ENCODE measurements around the gene CD302. TPM values are rescaled to one million over a fixed set of nuclear protein-coding genes. Genes with fewer than 3 reads are reported as not detected.
"Not testable (repeated sequence)": the region's sequence is repeated elsewhere in the genome, so short reads cannot be mapped to it uniquely, and the experiment has no call there.

Gene CD302
- total and polyA plus RNA-seq, 2 donors (not counting 3 experiments of a cell fraction or from before 2014, with no cell fraction given): 10.4 to 10.6 TPM

DNA sequence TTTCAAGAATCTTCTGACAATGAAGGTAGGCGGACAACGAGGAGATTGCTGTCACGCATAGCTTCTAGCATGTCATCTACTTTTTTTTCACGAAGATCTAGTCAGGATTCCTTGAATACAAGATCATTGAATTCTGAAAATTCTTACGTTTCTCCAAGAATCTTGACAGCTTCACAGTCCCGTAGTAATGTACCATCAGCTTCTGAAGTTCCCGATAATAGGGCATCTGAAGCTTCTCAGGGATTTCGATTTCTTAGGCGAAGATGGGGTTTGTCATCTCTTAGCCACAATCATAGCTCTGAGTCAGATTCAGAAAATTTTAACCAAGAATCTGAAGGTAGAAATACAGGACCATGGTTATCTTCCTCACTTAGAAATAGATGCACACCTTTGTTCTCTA lies 49.9 kb downstream of the CD302 start:
- dilution Hi-C loops (cut with MboI; ENCODE audit: extremely low pct_ligation_motif_present, low sequenced_read_pairs) (no loop called here), intact Hi-C loops (cut with micrococcal nuclease) (no loop called here)
- FAIRE-seq: no peak
- ChIA-PET POLR2A (no interaction called here), CTCF (no interaction called here)
- H3K9me1 ChIP-seq (replicated peaks; ENCODE audit: control insufficient read depth, extremely low read depth, insufficient read depth, low read length): peaks cover 3% of the 10 kb centered on the region
- H3K9me3 ChIP-seq (replicated peaks; ENCODE audit: control insufficient read depth, insufficient read depth, low read length): no peaks in the 10 kb centered on the region
- peaks cover 10% of the 10 kb centered on the region for H4K20me1 ChIP-seq (replicated peaks; ENCODE audit: control insufficient read depth, extremely low read depth, insufficient read depth, low read length)
- H3K4me2 ChIP-seq (ENCODE audit: insufficient read depth, low read length): no peak overlapping the region
- TF ChIP-seq, protein P1, sequence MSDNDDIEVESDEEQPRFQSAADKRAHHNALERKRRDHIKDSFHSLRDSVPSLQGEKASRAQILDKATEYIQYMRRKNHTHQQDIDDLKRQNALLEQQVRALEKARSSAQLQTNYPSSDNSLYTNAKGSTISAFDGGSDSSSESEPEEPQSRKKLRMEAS (IDR thresholded peaks at IDR 0.05; ENCODE audit: insufficient read depth, insufficient read length): no peak
- TF ChIP-seq JUN (IDR thresholded peaks at IDR 0.05; ENCODE audit: borderline replicate concordance, insufficient read depth, insufficient read length, low read depth): no peak
- no peak for TF ChIP-seq GATA2 (IDR thresholded peaks at IDR 0.05; ENCODE audit: insufficient read depth, insufficient read length, low read depth, low read length)
- TF ChIP-seq MYC (IDR thresholded peaks at IDR 0.05; ENCODE audit: low read depth, low read length): no peak
- TF ChIP-seq, protein P2, sequence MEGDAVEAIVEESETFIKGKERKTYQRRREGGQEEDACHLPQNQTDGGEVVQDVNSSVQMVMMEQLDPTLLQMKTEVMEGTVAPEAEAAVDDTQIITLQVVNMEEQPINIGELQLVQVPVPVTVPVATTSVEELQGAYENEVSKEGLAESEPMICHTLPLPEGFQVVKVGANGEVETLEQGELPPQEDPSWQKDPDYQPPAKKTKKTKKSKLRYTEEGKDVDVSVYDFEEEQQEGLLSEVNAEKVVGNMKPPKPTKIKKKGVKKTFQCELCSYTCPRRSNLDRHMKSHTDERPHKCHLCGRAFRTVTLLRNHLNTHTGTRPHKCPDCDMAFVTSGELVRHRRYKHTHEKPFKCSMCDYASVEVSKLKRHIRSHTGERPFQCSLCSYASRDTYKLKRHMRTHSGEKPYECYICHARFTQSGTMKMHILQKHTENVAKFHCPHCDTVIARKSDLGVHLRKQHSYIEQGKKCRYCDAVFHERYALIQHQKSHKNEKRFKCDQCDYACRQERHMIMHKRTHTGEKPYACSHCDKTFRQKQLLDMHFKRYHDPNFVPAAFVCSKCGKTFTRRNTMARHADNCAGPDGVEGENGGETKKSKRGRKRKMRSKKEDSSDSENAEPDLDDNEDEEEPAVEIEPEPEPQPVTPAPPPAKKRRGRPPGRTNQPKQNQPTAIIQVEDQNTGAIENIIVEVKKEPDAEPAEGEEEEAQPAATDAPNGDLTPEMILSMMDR (IDR thresholded peaks at IDR 0.05; ENCODE audit: extremely low read depth in 1 of 2, insufficient read depth in 1 of 2, low read depth in 1 of 2, low read length in 2 of 2): no peak
- no peak for TF ChIP-seq POLR2A (IDR thresholded peaks at IDR 0.05; ENCODE audit: low read depth, low read length)
- no peak overlapping the region for H3K9ac ChIP-seq (replicated peaks; ENCODE audit: extremely low read depth, insufficient read depth, low read length)
- peaks cover 18% of the 10 kb centered on the region for H3K4me1 ChIP-seq (ENCODE audit: control insufficient read depth, extremely low read depth, insufficient read depth, low read length)
- DNase-seq (ENCODE audit: low read depth, low spot score): no peak
- H3K27ac ChIP-seq (ENCODE audit: insufficient read depth, low read depth, low read length): no peak overlapping the region
- BruUV-seq (replicated peaks): no TSS peak
- peaks cover 20 to 43% of the 10 kb centered on the region in 2 experiments for H3K36me3 ChIP-seq (ENCODE audit: control insufficient read depth in 2 of 2, extremely low read depth in 1 of 2, insufficient read depth in 2 of 2, low read length in 2 of 2)
- H3K27me3 ChIP-seq (ENCODE audit: control insufficient read depth in 2 of 2, insufficient read depth in 2 of 2, low read length in 2 of 2): no peaks in the 10 kb centered on the region
- no peak overlapping the region for H3K4me3 ChIP-seq (replicated peaks in 1 of 3; ENCODE audit: insufficient read depth in 1 of 3, low read depth in 1 of 3, low read length in 3 of 3)
- peaks cover 80% of the 10 kb centered on the region for H3K79me2 ChIP-seq (ENCODE audit: control insufficient read depth, insufficient read depth, low read length)
- H2AFZ ChIP-seq (ENCODE audit: low read depth, low read length): no peak overlapping the region

DNA sequence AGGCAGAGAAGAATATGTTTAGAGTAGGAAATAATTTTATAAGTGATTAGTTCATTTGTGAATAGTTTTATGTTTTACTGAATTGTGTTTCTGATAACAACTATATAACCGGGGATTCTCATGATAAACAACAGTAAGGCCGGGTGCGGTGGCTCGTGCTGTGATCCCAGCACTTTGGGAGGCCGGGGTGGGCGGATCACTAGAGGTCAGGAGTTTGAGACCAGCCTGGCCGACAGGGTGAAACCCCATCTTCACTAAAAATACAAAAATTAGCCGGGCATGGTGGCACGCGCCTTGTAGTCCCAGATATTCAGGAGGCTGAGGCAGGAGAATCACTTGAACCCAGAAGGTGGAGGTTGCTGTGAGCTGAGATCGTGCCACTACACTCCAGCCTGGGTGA lies 52.8 kb downstream of the CD302 start:
- dilution Hi-C loops (cut with MboI; ENCODE audit: extremely low pct_ligation_motif_present, low sequenced_read_pairs); H3K9ac ChIP-seq (replicated peaks; ENCODE audit: extremely low read depth, insufficient read depth, low read length); intact Hi-C loops (cut with micrococcal nuclease); H3K27me3 ChIP-seq (ENCODE audit: control insufficient read depth in 2 of 2, insufficient read depth in 2 of 2, low read length in 2 of 2); H4K20me1 ChIP-seq (replicated peaks; ENCODE audit: control insufficient read depth, extremely low read depth, insufficient read depth, low read length); H3K9me3 ChIP-seq (replicated peaks; ENCODE audit: control insufficient read depth, insufficient read depth, low read length); FAIRE-seq; DNase-seq (ENCODE audit: low read depth, low spot score); H3K27ac ChIP-seq (ENCODE audit: insufficient read depth, low read depth, low read length); POLR2A ChIA-PET; H3K9me1 ChIP-seq (replicated peaks; ENCODE audit: control insufficient read depth, extremely low read depth, insufficient read depth, low read length); CTCF ChIA-PET; H2AFZ ChIP-seq (ENCODE audit: low read depth, low read length); H3K4me3 ChIP-seq (replicated peaks in 1 of 3; ENCODE audit: insufficient read depth in 1 of 3, low read depth in 1 of 3, low read length in 3 of 3); BruUV-seq (replicated peaks): not testable (repeated sequence)
- Histone ChIP-seq H3K79me2 (ENCODE audit: control insufficient read depth, insufficient read depth, low read length) (peaks cover 82% of the 10 kb centered on the region), H3K36me3 (ENCODE audit: control insufficient read depth in 2 of 2, extremely low read depth in 1 of 2, insufficient read depth in 2 of 2, low read length in 2 of 2) (peaks cover 17 to 41% of the 10 kb centered on the region in 2 experiments), H3K4me1 (ENCODE audit: control insufficient read depth, extremely low read depth, insufficient read depth, low read length) (peaks cover 19% of the 10 kb centered on the region), H3K4me2 (ENCODE audit: insufficient read depth, low read length) (peak overlapping the region; percentile 9)

Data from endothelial cell of umbilical vein (primary cell).